H9 (cell line): Measurements from ENCODE around the gene TMEM150B. TPM values are rescaled to one million over a fixed set of nuclear protein-coding genes. Genes with fewer than 3 reads are reported as not detected.

Source experiments
- DNase-seq: peaks from one replicate; pipeline ENCODE4 v3.0.0-alpha.2; 2017
- H2AFZ ChIP-seq: one replicate; pipeline ENCODE4 v1.6.1; 2013; ENCODE audit warnings: mild to moderate bottlenecking, low read length, control low read depth, moderate library complexity
- H2AK5ac ChIP-seq: 2 replicates; pipeline ENCODE4 v1.6.1; 2013; ENCODE audit warnings: low read length, control low read depth, mixed read lengths; ENCODE audit not compliant: insufficient read length
- H2BK120ac ChIP-seq: one replicate; pipeline ENCODE4 v1.6.1; 2013; ENCODE audit warnings: low read depth, mild to moderate bottlenecking, low read length, control low read depth, inconsistent platforms; ENCODE audit not compliant: poor library complexity, severe bottlenecking
- H2BK12ac ChIP-seq: 2 replicates; pipeline ENCODE4 v1.6.1; 2013; ENCODE audit warnings: low read length, control low read depth, mixed read lengths, low read depth; ENCODE audit not compliant: insufficient read length
- H2BK15ac ChIP-seq: 2 replicates; pipeline ENCODE4 v1.6.1; 2013; ENCODE audit warnings: low read depth, low read length, control low read depth
- H2BK20ac ChIP-seq: one replicate; pipeline ENCODE4 v1.6.1; 2013; ENCODE audit warnings: low read depth, mild to moderate bottlenecking, low read length, control low read depth, inconsistent platforms; ENCODE audit not compliant: poor library complexity, severe bottlenecking
- H2BK5ac ChIP-seq: 2 replicates; pipeline ENCODE4 v1.6.1; 2013; ENCODE audit warnings: low read length, control low read depth, mixed read lengths; ENCODE audit not compliant: insufficient read length
- H3K14ac ChIP-seq: 2 replicates; pipeline ENCODE4 v1.6.1; 2013; ENCODE audit warnings: low read length, control low read depth; ENCODE audit not compliant: insufficient read depth
- H3K18ac ChIP-seq: 2 replicates; pipeline ENCODE4 v1.6.1; 2013; ENCODE audit warnings: low read depth, mild to moderate bottlenecking, mixed read lengths, low read length, control low read depth; ENCODE audit not compliant: insufficient read length
- H3K23ac ChIP-seq: 2 replicates; pipeline ENCODE4 v1.6.1; 2013; ENCODE audit warnings: low read length, control low read depth, mixed read lengths, low read depth; ENCODE audit not compliant: insufficient read length
- H3K23me2 ChIP-seq: 2 replicates; pipeline ENCODE4 v1.6.1; 2013; ENCODE audit warnings: low read depth, mild to moderate bottlenecking, mixed read lengths, low read length, control low read depth; ENCODE audit not compliant: insufficient read length, poor library complexity, severe bottlenecking
- H3K27ac ChIP-seq: 2 replicates; pipeline ENCODE4 v1.5.1; 2013; ENCODE audit warnings: low read length, control low read depth, mixed read lengths, low read depth; ENCODE audit not compliant: insufficient read length
- H3K27me3 ChIP-seq: 2 replicates; pipeline ENCODE4 v1.6.1; 2013; ENCODE audit warnings: low read length, control low read depth, inconsistent platforms; ENCODE audit not compliant: insufficient read depth
- H3K4ac ChIP-seq: 2 replicates; pipeline ENCODE4 v1.6.1; 2013; ENCODE audit warnings: low read depth, mild to moderate bottlenecking, control low read depth, inconsistent platforms, low read length, moderate library complexity
- H3K4me1 ChIP-seq: 2 replicates; pipeline ENCODE4 v1.6.1; 2013; ENCODE audit warnings: low read length, control low read depth, inconsistent platforms; ENCODE audit not compliant: insufficient read depth
- H3K4me2 ChIP-seq: 2 replicates; pipeline ENCODE4 v1.6.1; 2013; ENCODE audit warnings: low read length, control low read depth, mixed read lengths; ENCODE audit not compliant: insufficient read length, insufficient read depth
- H3K56ac ChIP-seq: 2 replicates; pipeline ENCODE4 v1.6.1; 2013; ENCODE audit warnings: low read depth, mild to moderate bottlenecking, mixed read lengths, low read length, control low read depth; ENCODE audit not compliant: insufficient read length
- H3K79me1 ChIP-seq: 2 replicates; pipeline ENCODE4 v1.6.1; 2013; ENCODE audit warnings: low read depth, mild to moderate bottlenecking, moderate library complexity, low read length, control low read depth, inconsistent platforms; ENCODE audit not compliant: insufficient read depth, poor library complexity, severe bottlenecking
- H3K79me2 ChIP-seq: 2 replicates; pipeline ENCODE4 v1.6.1; 2013; ENCODE audit warnings: low read length, control low read depth, inconsistent platforms; ENCODE audit not compliant: insufficient read depth
- H3K9ac ChIP-seq: 2 replicates; pipeline ENCODE4 v1.6.1; 2013; ENCODE audit warnings: low read length, control low read depth, mixed read lengths; ENCODE audit not compliant: insufficient read length; ENCODE audit errors: extremely low read depth
- H3K9me3 ChIP-seq: one replicate; pipeline ENCODE4 v1.6.1; 2013; ENCODE audit warnings: low read depth, low read length, inconsistent platforms; ENCODE audit not compliant: control insufficient read depth
- H3T11ph ChIP-seq: one replicate; pipeline ENCODE4 v1.6.1; 2013; ENCODE audit warnings: mild to moderate bottlenecking, low read length, control low read depth, inconsistent platforms
- H4K20me1 ChIP-seq: one replicate; pipeline ENCODE4 v1.6.1; 2013; ENCODE audit not compliant: control insufficient read depth, insufficient read length, insufficient read depth
- H4K5ac ChIP-seq: 2 replicates; pipeline ENCODE4 v1.6.1; 2013; ENCODE audit warnings: low read depth, mild to moderate bottlenecking, mixed read lengths, low read length, control low read depth; ENCODE audit not compliant: insufficient read length
- H4K8ac ChIP-seq: replicated peaks from 2 replicates; pipeline ENCODE4 v1.6.1; 2013; ENCODE audit warnings: low read length, control low read depth, mixed read lengths, low read depth; ENCODE audit not compliant: insufficient read length
- H4K91ac ChIP-seq: 2 replicates; pipeline ENCODE4 v1.6.1; 2013; ENCODE audit warnings: low read depth, mild to moderate bottlenecking, moderate library complexity, mixed read lengths, low read length, control low read depth; ENCODE audit not compliant: insufficient read length
- H3K27ac Mint-ChIP-seq, 3 experiments: 2 replicates in 2 of 3; 3 replicates in 1 of 3; pipeline ENCODE4 v1.8.0; 2020 to 2021; ENCODE audit warnings: mixed read lengths in 3 of 3, mild to moderate bottlenecking in 1 of 3, moderate library complexity in 1 of 3
- H3K27me3 Mint-ChIP-seq: 2 replicates; pipeline ENCODE4 v1.8.0; 2021; ENCODE audit warnings: low read depth, mild to moderate bottlenecking, moderate library complexity, mixed read lengths
- H3K36me3 Mint-ChIP-seq, 3 experiments: 2 replicates in 2 of 3; 3 replicates in 1 of 3; pipeline ENCODE4 v1.8.0; 2020 to 2021; ENCODE audit warnings: low read depth in 3 of 3, mixed read lengths in 3 of 3; ENCODE audit not compliant: insufficient read depth in 1 of 3
- H3K4me1 Mint-ChIP-seq, 2 experiments: 2 replicates each; pipeline ENCODE4 v1.8.0; 2020; ENCODE audit warnings: mixed read lengths in 2 of 2
- H3K4me3 Mint-ChIP-seq, 2 experiments: 2 replicates in 1 of 2; 3 replicates in 1 of 2; pipeline ENCODE4 v1.8.0; 2020 to 2021; ENCODE audit warnings: mild to moderate bottlenecking in 2 of 2, mixed read lengths in 2 of 2, moderate library complexity in 1 of 2
- H3K9me3 Mint-ChIP-seq, 2 experiments: 2 replicates in 1 of 2; 3 replicates in 1 of 2; pipeline ENCODE4 v1.8.0; 2020; ENCODE audit warnings: mild to moderate bottlenecking in 2 of 2, mixed read lengths in 2 of 2, moderate library complexity in 1 of 2
- CTCF ChIP-seq: fragments of 200-600 bp; sonication (generic); conservative IDR thresholded peaks from 3 replicates; pipeline ENCODE4 v1.8.0; 2021; ENCODE audit warnings: antibody characterized with exemption, mild to moderate bottlenecking
- WGBS: extraction: QIAGEN DNeasy Blood & Tissue Kit; methylation state at CpG from one replicate; pipeline ENCODE4 v1.1.7; 2013; ENCODE audit warnings: missing lambda C conversion rate, low lambda C conversion rate, mixed read lengths; ENCODE audit not compliant: insufficient read length; ENCODE audit errors: extremely low coverage; 5-methylcytosine and 5-hydroxymethylcytosine counted together
- total RNA-seq: library from RNA; stranded (reverse); gene quantifications from 2 replicates; pipeline ENCODE4 v1.2.1, GENCODE V29; 2021

TMEM150B gene
- total RNA-seq, 1 experiment from 2014 or later = 0.63 TPM

GRCh38 chr19:55339889-55340783 is 15.0 kb upstream of the TMEM150B start:
- Histone ChIP-seq H4K8ac (no peak overlapping the region), H3K9ac (peak overlapping the region; percentile 76), H3K23ac (no peak overlapping the region), H2BK5ac (no peak overlapping the region), H3T11ph (no peak overlapping the region), H3K4me2 (peak overlapping the region; percentile 74), H2AK5ac (no peak overlapping the region), H3K4ac (no peak overlapping the region), H3K56ac (no peak overlapping the region), H2BK20ac (no peak overlapping the region), H4K20me1 (no peaks in the 10 kb centered on the region), H4K91ac (no peak overlapping the region), H3K79me1 (no peaks in the 10 kb centered on the region), H3K23me2 (peaks cover 17% of the 10 kb centered on the region), H3K18ac (peak overlapping the region; percentile 89), H2BK120ac (no peak overlapping the region), H4K5ac (no peak overlapping the region), H3K14ac (peak overlapping the region; percentile 94), H3K27me3 (no peaks in the 10 kb centered on the region; the same call in 1 of the 2 replicates), H2AFZ (no peak overlapping the region), H2BK15ac (no peak overlapping the region), H3K4me1 (no peaks in the 10 kb centered on the region; the same call in 1 of the 2 replicates), H3K27ac (no peak overlapping the region), H2BK12ac (peak overlapping the region; percentile 88), H3K79me2 (no peaks in the 10 kb centered on the region), H3K9me3 (no peaks in the 10 kb centered on the region)
- Mint-ChIP-seq H3K27ac (peak overlapping the region; percentile 95 to 100 (median 99); a peak in 6 of 7 replicates), H3K36me3 (peaks cover 24 to 36% (median 35%) of the 10 kb centered on the region in 3 experiments; a peak in 6 of 7 replicates), H3K4me1 (peaks cover 16 to 34% of the 10 kb centered on the region in 2 experiments), H3K4me3 (peak overlapping the region; percentile 84 to 96), H3K27me3 (peaks cover 20% of the 10 kb centered on the region), H3K9me3 (no peaks in the 10 kb centered on the region; a peak in 1 of 5 replicates)
- WGBS = no CpG with 5 or more reads among the region's 44 CpGs
- no peak for TF ChIP-seq CTCF
- peak; percentile 52 for DNase-seq
